HepG2 (cell line): ENCODE results near the gene KISS1R. TPM values are rescaled to one million over a fixed set of nuclear protein-coding genes. Genes with fewer than 3 reads are reported as not detected.
A peak's percentile ranks its signal among the peaks of the same experiment; 100 is the strongest.

Source experiments
- ATAC-seq: fragments of 200-7000 bp; cut with Tn5 transposase; 3 replicates; pipeline ENCODE4 v1.9.1; 2020; ENCODE audit warnings: mild to moderate bottlenecking, moderate library complexity
- BruUV-seq: library from RNA; stranded (reverse); fragments of 400-500 nt; replicated peaks from 2 replicates; lab custom pipeline; 2021; lab: Mats Ljungman, UMichigan
- CTCF ChIA-PET: fragments of 300-600 bp; formaldehyde crosslinking; extraction: SDS; loops from one replicate; lab custom pipeline; 2021; ENCODE audit warnings: low total read pairs, inconsistent platforms, low intra/inter-chr PET ratio; lab: Yijun Ruan, JAX
- POLR2A ChIA-PET: fragments of 350-600 bp; sonication (Branson Sonifier 250); formaldehyde crosslinking; loops from one replicate; lab custom pipeline; 2020; ENCODE audit warnings: antibody characterized with exemption, inconsistent platforms; lab: Yijun Ruan, JAX
- DNase-seq: peaks from one replicate; pipeline ENCODE4 v3.0.0-alpha.2; 2015; ENCODE audit warnings: low spot score
- FAIRE-seq: peaks from 3 replicates; lab custom pipeline; 2011; peaks lifted over from hg19 to GRCh38; lab: Jason Lieb, UNC
- H2AFZ ChIP-seq: one replicate; pipeline ENCODE4 v1.6.1; 2011; ENCODE audit warnings: low read length, inconsistent platforms
- H3K27ac ChIP-seq: fragments of 300-600 bp; 3 replicates; pipeline ENCODE4 v1.8.0; 2011; ENCODE audit warnings: mixed run types, mild to moderate bottlenecking, mixed read lengths, low read length, inconsistent platforms; ENCODE audit not compliant: insufficient read depth; ENCODE audit errors: extremely low read length
- H3K27me3 ChIP-seq, 2 experiments: fragments of 200-600 bp in 1 of 2; 2 replicates in 1 of 2; 3 replicates in 1 of 2; pipeline versions ENCODE4 v1.6.0 to v1.8.0; 2011; ENCODE audit warnings: low read length in 2 of 2, mild to moderate bottlenecking in 2 of 2, moderate library complexity in 2 of 2, inconsistent platforms in 1 of 2; ENCODE audit not compliant: insufficient read depth in 2 of 2, control insufficient read depth in 1 of 2
- H3K36me3 ChIP-seq, 2 experiments: fragments of 200-600 bp in 1 of 2; replicated peaks in 1 of 2; 2 replicates in 1 of 2; 3 replicates in 1 of 2; pipeline versions ENCODE4 v1.5.1 to v1.8.0; 2011; ENCODE audit warnings: low read length in 2 of 2, inconsistent platforms in 1 of 2; ENCODE audit not compliant: insufficient read depth in 2 of 2, control insufficient read depth in 1 of 2
- H3K4me1 ChIP-seq: 2 replicates; pipeline ENCODE4 v1.5.1; 2012; ENCODE audit warnings: low read length, inconsistent platforms; ENCODE audit not compliant: insufficient read depth
- H3K4me2 ChIP-seq: 2 replicates; pipeline ENCODE4 v1.6.0; 2011; ENCODE audit warnings: low read depth, low read length, inconsistent platforms
- H3K4me3 ChIP-seq, 3 experiments: fragments of 200-600 bp in 1 of 3; sonication (generic), shearing (Covaris generic) in 1 of 3; replicated peaks in 1 of 3; 2 replicates each; pipeline ENCODE4 v1.5.1; 2011 to 2016; ENCODE audit warnings: low read length in 3 of 3, inconsistent platforms in 2 of 3, low read depth in 2 of 3, mild to moderate bottlenecking in 2 of 3, control low read depth in 1 of 3, mixed read lengths in 1 of 3; ENCODE audit not compliant: insufficient read depth in 1 of 3
- H3K79me2 ChIP-seq: one replicate; pipeline ENCODE4 v1.6.1; 2011; ENCODE audit warnings: low read length, inconsistent platforms; ENCODE audit not compliant: insufficient read depth
- H3K9ac ChIP-seq: 2 replicates; pipeline ENCODE4 v1.6.0; 2011; ENCODE audit warnings: mild to moderate bottlenecking, low read depth, low read length, inconsistent platforms; ENCODE audit not compliant: insufficient read depth
- H3K9me3 ChIP-seq: 2 replicates; pipeline ENCODE4 v1.5.1; 2012; ENCODE audit warnings: mild to moderate bottlenecking, low read length
- H4K20me1 ChIP-seq: 2 replicates; pipeline ENCODE4 v1.6.0; 2011; ENCODE audit warnings: inconsistent platforms, mild to moderate bottlenecking, low read length, moderate library complexity; ENCODE audit not compliant: insufficient read depth
- BCL6 ChIP-seq: IDR thresholded peaks from 2 replicates; pipeline ENCODE4 v1.6.1; 2016; ENCODE audit warnings: missing genetic modification reagents, missing compliant biosample characterization
- CEBPB ChIP-seq: IDR thresholded peaks from 2 replicates; pipeline ENCODE4 v1.6.1; 2011; ENCODE audit warnings: low read depth, low read length, improper control_type of control experiment, borderline replicate concordance
- FOXJ3 ChIP-seq: sonication (generic); formaldehyde crosslinking; IDR thresholded peaks from 2 replicates; pipeline ENCODE4 v1.4.0; 2020; ENCODE audit warnings: missing genetic modification reagents, mild to moderate bottlenecking, borderline replicate concordance
- GATAD2A ChIP-seq: IDR thresholded peaks from 2 replicates; pipeline ENCODE4 v1.6.1; 2016
- MEF2D ChIP-seq: sonication (generic); formaldehyde crosslinking; IDR thresholded peaks from 2 replicates; pipeline ENCODE4 v1.5.1; 2020; ENCODE audit warnings: mild to moderate bottlenecking, missing genetic modification reagents
- PCBP1 ChIP-seq: fragments of 200-400 bp; formaldehyde crosslinking; IDR thresholded peaks from 2 replicates; pipeline ENCODE4 v1.6.1; 2017; ENCODE audit warnings: mild to moderate bottlenecking, low read depth, low read length, borderline replicate concordance
- RBM39 ChIP-seq: fragments of 200-400 bp; formaldehyde crosslinking; IDR thresholded peaks from one replicate; pipeline ENCODE4 v1.6.1; 2018; ENCODE audit warnings: antibody characterized with exemption, mild to moderate bottlenecking, low read depth, low read length; ENCODE audit not compliant: poor library complexity, severe bottlenecking
- RCOR2 ChIP-seq: IDR thresholded peaks from 2 replicates; pipeline ENCODE4 v1.6.1; 2016; ENCODE audit warnings: missing biosample characterization, missing genetic modification reagents
- SMAD3 ChIP-seq: sonication (generic); formaldehyde crosslinking; IDR thresholded peaks from 2 replicates; pipeline ENCODE4 v1.4.0; 2020; ENCODE audit warnings: missing genetic modification reagents
- TOPORS ChIP-seq: sonication (generic); formaldehyde crosslinking; IDR thresholded peaks from 2 replicates; pipeline ENCODE4 v1.8.0; 2023; ENCODE audit warnings: mild to moderate bottlenecking, missing genetic modification reagents
- ZBTB38 ChIP-seq: sonication (generic); formaldehyde crosslinking; IDR thresholded peaks from 2 replicates; pipeline ENCODE4 v1.5.1; 2020; ENCODE audit warnings: mild to moderate bottlenecking, missing genetic modification reagents
- ZKSCAN8 ChIP-seq: IDR thresholded peaks from 2 replicates; pipeline ENCODE4 v1.6.1; 2016; ENCODE audit warnings: borderline replicate concordance, missing genetic modification reagents, missing compliant biosample characterization
- ZNF121 ChIP-seq: sonication (generic); formaldehyde crosslinking; IDR thresholded peaks from 2 replicates; pipeline ENCODE4 v1.5.0; 2020; ENCODE audit warnings: mild to moderate bottlenecking, missing genetic modification reagents
- ZNF839 ChIP-seq: sonication (generic); formaldehyde crosslinking; IDR thresholded peaks from 2 replicates; pipeline ENCODE4 v1.4.0; 2020; ENCODE audit warnings: missing genetic modification reagents, mild to moderate bottlenecking, borderline replicate concordance
- ZNF850 ChIP-seq: sonication (generic); formaldehyde crosslinking; conservative IDR thresholded peaks from 2 replicates; pipeline ENCODE4 v1.9.0; 2021; ENCODE audit warnings: mild to moderate bottlenecking, missing genetic modification reagents
- WGBS: methylation state at CpG from one replicate; pipeline ENCODE4 v1.1.6; 2017; ENCODE audit warnings: low lambda C conversion rate; 5-methylcytosine and 5-hydroxymethylcytosine counted together
- in situ Hi-C: cut with HindIII; loops from 2 replicates; pipeline ENCODE4 v1.10.0; 2017; ENCODE audit warnings: low pct_unique_long_range_greater_than_20kb; ENCODE audit not compliant: extremely low pct_ligation_motif_present
- intact Hi-C: fragments of 100-400 bp; cut with micrococcal nuclease; formaldehyde crosslinking; loops from one replicate; pipeline ENCODE4 v1.10.0; 2022; ENCODE audit not compliant: unreplicated experiment
- polyA plus RNA-seq, 8 experiments: library from polyadenylated mRNA; depleted of rRNA in 3 of 8; stranded (reverse) in 7 of 8; unstranded in 1 of 8; fragments of >200 nt; fragmentation: Illumina TruSeq in 4 of 8; extraction: Trizol in 4 of 8; gene quantifications; 2 replicates each; pipeline versions ENCODE4 v1.2.1 to v1.2.3, GENCODE V29; 2011 to 2016; ENCODE audit warnings: low read depth in 4 of 8, missing spikeins in 1 of 8, mixed read lengths in 1 of 8; ENCODE audit not compliant: insufficient read depth in 1 of 8
- total RNA-seq, 5 experiments: library from RNA; depleted of rRNA; stranded (reverse); fragments of >200 nt; fragmentation: Illumina TruSeq; extraction: Trizol; gene quantifications; 2 replicates each; pipeline ENCODE4 v1.2.3, GENCODE V29; 2016; ENCODE audit warnings: low read depth in 1 of 5
- TF ChIP-seq, protein P1 (sequence below): sonication (generic); formaldehyde crosslinking; IDR thresholded peaks from 2 replicates; pipeline ENCODE4 v1.4.0; 2020; ENCODE audit warnings: mild to moderate bottlenecking, missing genetic modification reagents
- TF ChIP-seq, protein P2 (sequence below): sonication (generic); formaldehyde crosslinking; IDR thresholded peaks from 2 replicates; pipeline ENCODE4 v1.4.0; 2020; ENCODE audit warnings: missing genetic modification reagents, borderline replicate concordance

Gene KISS1R
- total and polyA plus RNA-seq, 2 of the 13 experiments (the other 11 are each of a cell fraction or from before 2014, with no cell fraction given): 1.1 to 10.2 TPM

- intact Hi-C loops (loop anchor here (10.0 kb wide), 1 partner anchor 264 kb away; the partner anchor contains the start of gene RNF126), in situ Hi-C loops (loop anchor here (5.0 kb wide), 1 partner anchor 34 kb away; no protein-coding TSS in a partner anchor)
- Histone ChIP-seq H3K9ac (peak overlapping the region; percentile 33), H3K4me1 (peaks cover 65% of the 10 kb centered on the region), H3K36me3 (peaks cover 11 to 34% of the 10 kb centered on the region in 2 experiments; a peak in 4 of 5 replicates), H3K79me2 (peaks cover 73% of the 10 kb centered on the region), H3K9me3 (no peaks in the 10 kb centered on the region), H4K20me1 (peaks cover 19% of the 10 kb centered on the region; the same call in 1 of the 2 replicates), H3K27me3 (no peaks in the 10 kb centered on the region), H3K4me2 (peak overlapping the region; percentile 93), H3K27ac (peak overlapping the region; percentile 92), H3K4me3 (peak overlapping the region; percentile 88 to 98 (median 96); a peak in 3 of 6 replicates), H2AFZ (no peak overlapping the region)
- WGBS: 74% methylated on average over 7 of the region's 18 CpGs
- ATAC-seq (peak; percentile 10), DNase-seq (peak; percentile 43), FAIRE-seq (peak; percentile 36)
- TSS peak; percentile 31 for BruUV-seq
- ChIA-PET CTCF (no interaction called here), POLR2A (interaction anchor here (1.5 to 5.6 kb wide), 6 partner anchors 20 to 56 kb away, joined by 3 to 50 read pairs (median 13); partner anchors contain the start of gene WDR18)
- peak; percentile 97 for TF ChIP-seq ZKSCAN8
- peak; percentile 88 for TF ChIP-seq CEBPB
- peak; percentile 59 for TF ChIP-seq RBM39
- no peak for TF ChIP-seq FOXJ3 (CRISPR knock-in tag)
- TF ChIP-seq ZNF839 (CRISPR knock-in tag): peak; percentile 55; the same call in 1 of the 2 replicates
- TF ChIP-seq ZBTB38 (CRISPR knock-in tag): peak; percentile 91; the same call in 1 of the 2 replicates
- no peak for TF ChIP-seq ZNF850 (CRISPR knock-in tag)
- 0 out of 2 replicates have a peak, but pooled peaks have one; percentile 14 for TF ChIP-seq BCL6 (CRISPR knock-in tag)
- TF ChIP-seq, protein P1, sequence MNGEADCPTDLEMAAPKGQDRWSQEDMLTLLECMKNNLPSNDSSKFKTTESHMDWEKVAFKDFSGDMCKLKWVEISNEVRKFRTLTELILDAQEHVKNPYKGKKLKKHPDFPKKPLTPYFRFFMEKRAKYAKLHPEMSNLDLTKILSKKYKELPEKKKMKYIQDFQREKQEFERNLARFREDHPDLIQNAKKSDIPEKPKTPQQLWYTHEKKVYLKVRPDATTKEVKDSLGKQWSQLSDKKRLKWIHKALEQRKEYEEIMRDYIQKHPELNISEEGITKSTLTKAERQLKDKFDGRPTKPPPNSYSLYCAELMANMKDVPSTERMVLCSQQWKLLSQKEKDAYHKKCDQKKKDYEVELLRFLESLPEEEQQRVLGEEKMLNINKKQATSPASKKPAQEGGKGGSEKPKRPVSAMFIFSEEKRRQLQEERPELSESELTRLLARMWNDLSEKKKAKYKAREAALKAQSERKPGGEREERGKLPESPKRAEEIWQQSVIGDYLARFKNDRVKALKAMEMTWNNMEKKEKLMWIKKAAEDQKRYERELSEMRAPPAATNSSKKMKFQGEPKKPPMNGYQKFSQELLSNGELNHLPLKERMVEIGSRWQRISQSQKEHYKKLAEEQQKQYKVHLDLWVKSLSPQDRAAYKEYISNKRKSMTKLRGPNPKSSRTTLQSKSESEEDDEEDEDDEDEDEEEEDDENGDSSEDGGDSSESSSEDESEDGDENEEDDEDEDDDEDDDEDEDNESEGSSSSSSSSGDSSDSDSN (CRISPR knock-in tag): 0 out of 2 replicates have a peak, but pooled peaks have one; percentile 18
- TF ChIP-seq SMAD3 (CRISPR knock-in tag): no peak
- no peak for TF ChIP-seq TOPORS (CRISPR knock-in tag)
- 0 out of 2 replicates have a peak, but pooled peaks have one; percentile 11 for TF ChIP-seq RCOR2
- TF ChIP-seq GATAD2A: peak; percentile 27; the same call in 1 of the 2 replicates
- TF ChIP-seq ZNF121 (CRISPR knock-in tag): peak; percentile 85
- TF ChIP-seq, protein P2, sequence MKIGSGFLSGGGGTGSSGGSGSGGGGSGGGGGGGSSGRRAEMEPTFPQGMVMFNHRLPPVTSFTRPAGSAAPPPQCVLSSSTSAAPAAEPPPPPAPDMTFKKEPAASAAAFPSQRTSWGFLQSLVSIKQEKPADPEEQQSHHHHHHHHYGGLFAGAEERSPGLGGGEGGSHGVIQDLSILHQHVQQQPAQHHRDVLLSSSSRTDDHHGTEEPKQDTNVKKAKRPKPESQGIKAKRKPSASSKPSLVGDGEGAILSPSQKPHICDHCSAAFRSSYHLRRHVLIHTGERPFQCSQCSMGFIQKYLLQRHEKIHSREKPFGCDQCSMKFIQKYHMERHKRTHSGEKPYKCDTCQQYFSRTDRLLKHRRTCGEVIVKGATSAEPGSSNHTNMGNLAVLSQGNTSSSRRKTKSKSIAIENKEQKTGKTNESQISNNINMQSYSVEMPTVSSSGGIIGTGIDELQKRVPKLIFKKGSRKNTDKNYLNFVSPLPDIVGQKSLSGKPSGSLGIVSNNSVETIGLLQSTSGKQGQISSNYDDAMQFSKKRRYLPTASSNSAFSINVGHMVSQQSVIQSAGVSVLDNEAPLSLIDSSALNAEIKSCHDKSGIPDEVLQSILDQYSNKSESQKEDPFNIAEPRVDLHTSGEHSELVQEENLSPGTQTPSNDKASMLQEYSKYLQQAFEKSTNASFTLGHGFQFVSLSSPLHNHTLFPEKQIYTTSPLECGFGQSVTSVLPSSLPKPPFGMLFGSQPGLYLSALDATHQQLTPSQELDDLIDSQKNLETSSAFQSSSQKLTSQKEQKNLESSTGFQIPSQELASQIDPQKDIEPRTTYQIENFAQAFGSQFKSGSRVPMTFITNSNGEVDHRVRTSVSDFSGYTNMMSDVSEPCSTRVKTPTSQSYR (CRISPR knock-in tag): 0 out of 2 replicates have a peak, but pooled peaks have one; percentile 13
- TF ChIP-seq PCBP1: 0 out of 2 replicates have a peak, but pooled peaks have one; percentile 37
- no peak for TF ChIP-seq MEF2D (CRISPR knock-in tag)
Measured at GRCh38 chr19:928471-929202, 11.5 kb downstream of the KISS1R start.
